NK-92 (cell line): ENCODE results near the gene TMEFF1.

Experiments used
- DNase-seq: peaks from one replicate; lab custom pipeline; 2025; ENCODE audit not compliant: unreplicated experiment; lab: John Stamatoyannopoulos, UW

TMEFF1 gene

GRCh38 chr9:100445903-100446549, 26.9 kb upstream of the TMEFF1 start:
- no peak for DNase-seq

DNA sequence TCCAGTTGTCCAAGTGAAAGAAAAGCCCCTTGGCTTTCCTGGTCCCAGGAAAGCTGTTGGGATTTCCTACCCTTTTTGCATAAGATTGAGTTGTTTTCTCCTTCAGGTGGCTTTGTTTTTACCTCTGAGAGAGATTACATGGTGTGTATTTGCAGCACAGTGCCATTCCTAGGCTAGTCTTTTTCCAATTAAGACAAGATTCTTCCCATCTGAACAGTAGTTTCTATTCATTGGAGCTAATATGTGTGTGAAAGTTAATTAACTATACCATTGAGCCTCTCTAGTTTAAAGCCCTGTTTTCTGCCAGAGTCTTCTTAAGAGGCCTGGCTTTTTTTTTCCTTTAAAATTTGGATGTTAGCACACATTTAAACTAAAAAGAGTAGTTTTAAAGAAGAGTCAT, 25.9 kb upstream of the TMEFF1 start:
- no peak for DNase-seq

GRCh38 chr9:100448266-100448665, 24.7 kb upstream of the TMEFF1 start:
- DNase-seq, result no peak

GRCh38 chr9:100449420-100449819, 23.5 kb upstream of the TMEFF1 start:
- no peak for DNase-seq

DNA sequence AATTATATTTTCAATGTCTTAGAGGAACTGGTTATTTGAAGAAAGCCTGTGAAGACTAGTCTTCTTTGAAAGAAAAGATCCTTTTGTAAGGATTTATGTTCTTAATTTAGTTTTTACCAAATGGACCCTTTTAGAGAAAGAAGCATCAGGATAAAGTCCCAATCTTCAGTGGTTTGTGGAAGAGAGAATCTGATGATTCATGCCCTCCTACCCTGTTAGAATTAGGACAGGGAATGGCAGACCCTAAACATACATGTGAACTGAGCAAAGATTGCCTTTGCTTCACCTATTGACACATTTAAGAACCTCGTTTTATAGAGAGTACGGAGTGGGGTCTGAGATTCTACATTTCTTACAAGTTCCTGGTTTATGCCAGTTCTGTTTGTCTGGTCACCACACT, 20.1 kb upstream of the TMEFF1 start:
- DNase-seq, result no peak

DNA sequence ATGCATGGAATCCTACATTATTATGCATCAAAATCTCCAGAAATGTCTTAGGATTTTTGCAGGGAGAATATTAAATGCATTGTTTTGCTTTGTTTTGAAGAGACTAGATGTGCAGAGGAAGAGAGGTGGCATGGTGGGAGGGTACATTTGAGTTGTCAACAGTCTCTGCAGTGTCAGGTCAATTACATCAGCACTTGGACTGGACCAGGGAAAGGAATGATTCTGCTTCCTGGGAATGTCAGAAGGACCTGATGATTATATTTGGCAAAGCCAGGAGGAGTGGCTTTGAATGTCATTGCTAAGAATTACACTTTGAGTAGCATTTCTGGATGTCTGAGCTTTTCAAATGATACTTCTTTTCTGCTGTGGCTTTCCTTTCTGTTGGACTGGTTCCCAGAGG, 17.5 kb upstream of the TMEFF1 start:
- DNase-seq, result no peak

- no peak for DNase-seq
Measured at GRCh38 chr9:100457517-100457916, 15.4 kb upstream of the TMEFF1 start.

DNA sequence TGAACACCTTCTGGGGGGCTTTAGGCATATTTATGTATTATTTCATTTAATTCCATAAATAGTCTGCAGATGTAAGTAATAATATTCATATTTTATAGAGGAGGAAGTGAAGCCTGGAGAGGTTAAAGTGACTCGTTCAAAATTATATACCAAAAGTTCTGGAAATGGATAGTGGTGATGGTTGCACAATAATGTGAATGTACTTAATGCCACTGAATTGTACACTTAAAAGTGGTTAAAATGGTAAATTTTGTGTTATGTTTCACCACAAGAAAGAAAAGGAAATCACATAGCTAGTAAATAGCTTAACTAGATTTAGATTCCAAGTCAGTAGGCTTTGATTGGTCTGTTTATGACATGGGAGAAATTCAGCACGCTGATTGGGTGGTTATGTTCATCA, 13.0 kb upstream of the TMEFF1 start:
- DNase-seq, result no peak

DNA sequence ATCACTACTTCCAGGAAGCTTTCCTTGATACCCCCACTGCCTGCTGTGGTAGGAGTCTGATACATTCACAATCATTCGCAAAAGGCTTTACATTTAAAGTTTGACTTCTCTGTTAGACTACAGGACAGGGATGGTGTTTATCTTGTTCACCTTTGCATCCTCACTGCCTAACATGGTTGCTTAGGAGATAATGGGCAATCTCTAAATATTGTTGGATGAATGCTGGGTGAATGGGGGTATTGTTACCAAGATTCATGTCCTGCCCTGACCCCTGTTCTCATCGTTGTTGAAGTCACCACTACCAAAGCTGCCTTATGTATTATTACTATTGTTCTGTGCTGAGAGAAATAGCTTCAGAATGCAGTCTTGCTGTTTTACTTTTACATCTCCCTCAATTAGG, 7.7 kb upstream of the TMEFF1 start:
- DNase-seq, result no peak

DNA sequence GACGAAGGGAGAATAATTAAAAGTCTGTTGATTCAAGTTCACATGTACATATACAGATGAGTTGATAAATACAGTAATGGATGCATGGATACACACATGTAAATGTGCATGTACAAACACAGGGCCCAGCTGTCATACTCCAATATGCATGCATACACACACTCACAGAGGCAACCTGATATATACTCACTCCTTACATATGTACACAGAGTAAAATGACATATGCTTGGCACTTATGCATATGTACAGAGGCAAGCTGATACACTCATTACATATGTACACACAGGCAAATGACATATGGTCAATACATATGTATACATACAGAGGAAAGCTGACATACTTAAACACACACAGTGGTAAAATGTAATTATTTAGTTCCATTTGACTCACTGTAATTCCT, 7.2 kb upstream of the TMEFF1 start:
- no peak for DNase-seq

- DNase-seq, result no peak
Measured at GRCh38 chr9:100466171-100466828, 6.6 kb upstream of the TMEFF1 start.

DNA sequence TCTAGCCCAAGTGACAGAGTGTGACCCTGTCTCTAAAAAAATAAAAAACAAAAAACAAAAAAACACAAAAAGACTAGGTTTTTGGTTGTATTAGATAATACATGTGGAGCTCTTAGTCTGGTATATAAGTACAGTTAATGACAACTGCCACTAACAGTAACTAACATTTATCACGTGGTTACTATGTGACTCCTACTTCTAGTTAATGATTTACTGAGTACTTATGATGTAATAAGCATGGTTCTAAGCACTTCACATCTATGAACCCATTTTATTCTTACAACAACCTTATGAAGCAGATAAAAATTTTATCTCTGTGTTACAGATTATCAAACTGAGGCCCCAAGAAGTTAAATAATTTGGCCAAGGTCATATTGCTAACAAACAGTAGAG, 6.1 kb upstream of the TMEFF1 start:
- no peak for DNase-seq

DNA sequence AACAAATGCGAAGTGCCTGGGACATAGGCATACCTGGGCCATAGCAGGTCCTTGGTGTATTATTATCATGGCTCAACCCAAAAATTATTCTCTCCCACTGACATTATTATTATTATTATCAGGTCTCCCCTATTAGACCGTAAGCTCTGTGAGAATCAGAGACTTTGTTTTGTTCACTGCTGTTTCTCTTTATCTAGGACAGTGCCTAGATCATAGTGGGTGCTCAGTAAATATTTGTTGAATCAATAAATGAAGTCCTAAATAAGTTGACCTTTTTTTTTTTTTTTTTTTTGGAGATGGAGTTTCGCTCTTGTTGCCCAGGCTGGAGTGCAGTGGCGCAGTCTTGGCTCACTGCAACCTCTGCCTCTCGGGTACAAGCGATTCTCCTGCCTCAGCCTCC, 4.9 kb upstream of the TMEFF1 start:
- DNase-seq, result no peak

DNA sequence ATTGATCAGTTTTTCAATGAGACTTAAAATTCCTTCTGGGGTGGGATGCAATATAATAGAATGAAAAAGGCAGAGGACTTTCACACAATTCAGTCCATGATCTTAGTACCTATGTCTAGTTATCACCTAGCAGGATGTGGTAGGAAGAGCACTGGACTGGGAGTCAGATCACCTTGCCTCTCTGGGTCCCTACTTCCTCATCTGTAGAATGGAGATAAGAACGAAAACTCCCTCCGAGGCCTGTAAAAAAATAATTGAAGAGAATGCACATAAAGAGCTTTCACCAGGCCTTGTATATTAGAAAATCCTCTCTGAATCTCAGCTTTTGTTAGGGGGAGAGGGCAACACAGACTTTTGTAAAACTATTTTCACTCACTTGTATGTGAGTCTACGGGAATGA, 681 bp upstream of the TMEFF1 start:
- DNase-seq, result no peak

- no peak for DNase-seq
Measured at GRCh38 chr9:100473276-100474081, 530 bp downstream of the TMEFF1 start.

GRCh38 chr9:100474082-100474923, 1.4 kb downstream of the TMEFF1 start:
- DNase-seq, result no peak

GRCh38 chr9:100474924-100475276, 2.0 kb downstream of the TMEFF1 start:
- DNase-seq, result no peak

DNA sequence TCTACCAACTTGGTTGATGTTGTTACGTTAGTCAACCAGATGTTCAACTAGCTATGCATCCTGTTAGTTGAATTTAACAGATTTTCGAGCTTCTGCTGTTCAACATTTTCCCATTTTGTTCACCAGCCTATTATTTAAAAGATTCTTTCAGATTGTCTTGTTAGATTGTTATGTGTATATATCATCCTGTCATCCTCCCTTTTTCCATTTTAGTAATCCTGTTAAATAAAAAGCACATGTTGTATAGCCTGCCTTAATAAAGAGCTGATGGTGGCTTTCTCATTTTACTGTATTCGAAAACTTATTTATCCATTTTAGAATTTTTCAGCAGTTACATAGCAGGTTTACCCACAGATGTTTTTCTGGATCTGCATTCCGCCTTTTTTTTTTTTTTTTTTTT, 4.3 kb downstream of the TMEFF1 start:
- no peak for DNase-seq

DNA sequence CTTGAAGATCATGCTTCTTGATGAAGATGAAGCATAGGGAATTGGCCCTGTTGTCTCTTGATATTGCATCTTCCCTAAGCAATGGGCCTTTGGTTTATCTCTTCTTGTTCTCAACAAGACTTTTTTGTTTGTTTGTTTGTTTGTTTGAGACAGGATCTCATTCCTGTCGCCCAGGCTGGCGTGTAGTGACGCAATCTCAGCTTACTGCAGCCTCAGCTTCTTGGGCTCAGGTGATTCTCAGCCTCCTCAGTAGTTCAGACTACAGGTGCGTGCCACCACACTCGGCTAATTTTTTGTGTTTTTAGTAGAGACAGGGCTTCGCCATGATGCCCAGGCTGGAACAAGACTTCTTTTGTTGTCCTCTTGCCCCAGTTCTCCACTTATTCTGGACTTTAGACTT, 5.2 kb downstream of the TMEFF1 start:
- DNase-seq, result no peak

- DNase-seq, result no peak
Measured at GRCh38 chr9:100479820-100480219, 6.9 kb downstream of the TMEFF1 start.

- no peak for DNase-seq
Measured at GRCh38 chr9:100485196-100485595, 12.2 kb downstream of the TMEFF1 start.
